Measurements from ENCODE around the gene SLC7A1.

- no peak for TF ChIP-seq CTCF (IDR thresholded peaks at IDR 0.05; ENCODE audit: insufficient read depth, low read length, poor library complexity, severe bottlenecking)
- TF ChIP-seq EZH2phosphoT487 (conservative IDR thresholded peaks at IDR 0.05; ENCODE audit: low read length) = no peak
These were observed 17.6 kb upstream of the SLC7A1 start for GRCh38 chr13:29613101-29613500.
